Stimulated activated CD8-positive, alpha-beta memory T cell treated with anti-CD3 and anti-CD28 coated beads, Interleukin-2, amount 100 ng/mL, for 1 hour (primary cell): ENCODE results near the gene GLCE.
"Not testable (repeated sequence)": the region's sequence is repeated elsewhere in the genome, so short reads cannot be mapped to it uniquely, and the experiment has no call there.

ENCODE experiments used
- DNase-seq, 2 donors: peaks; one replicate each; pipeline ENCODE4 v3.0.0-alpha.2; 2020; ENCODE audit warnings: low read depth in 2 of 2

Gene GLCE

DNA sequence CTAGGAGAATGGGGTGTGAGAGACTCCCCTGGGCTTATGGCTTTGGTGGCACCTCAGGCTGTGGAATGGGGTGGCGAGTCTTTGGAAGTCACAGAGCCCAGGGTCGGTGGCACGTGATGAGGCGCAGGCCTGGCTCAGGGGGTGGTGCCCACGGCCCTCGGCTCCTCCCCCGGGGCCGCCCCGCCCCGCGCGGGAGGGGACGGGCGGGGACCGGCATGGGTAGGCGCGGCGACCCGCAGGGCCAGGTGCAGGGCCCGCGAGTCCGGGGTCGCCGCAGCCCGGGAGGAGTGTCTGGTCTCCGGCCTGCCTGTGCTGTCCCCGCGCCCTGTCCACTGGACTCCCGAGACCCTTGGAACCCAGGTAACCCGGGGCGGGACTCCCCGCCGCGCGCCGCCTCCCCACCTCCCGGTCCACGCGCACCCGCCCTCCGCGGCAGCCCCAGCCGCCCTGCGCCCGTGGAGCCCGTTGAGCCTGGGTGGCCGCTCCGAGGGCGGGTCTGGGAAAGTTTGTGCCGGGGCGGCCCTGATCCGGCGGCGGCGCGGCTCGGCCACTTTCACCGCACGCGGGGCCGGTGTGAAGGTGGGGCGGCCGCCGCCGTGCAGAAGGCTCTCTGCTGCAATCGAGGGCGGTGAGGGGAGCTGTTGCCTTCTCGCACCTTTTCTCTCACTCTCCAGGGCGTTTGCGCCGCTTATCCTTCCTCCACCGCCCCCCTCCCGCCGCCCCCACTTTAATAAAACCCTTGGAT is 138.4 kb downstream of the GLCE start, which contains the start of gene PAQR5:
TSS of gene PAQR5 (plus strand) at position 216 of the 745 bp plus-strand sequence. CDS start 61,169 bp downstream, outside the sequence.
- no peak for DNase-seq

DNA sequence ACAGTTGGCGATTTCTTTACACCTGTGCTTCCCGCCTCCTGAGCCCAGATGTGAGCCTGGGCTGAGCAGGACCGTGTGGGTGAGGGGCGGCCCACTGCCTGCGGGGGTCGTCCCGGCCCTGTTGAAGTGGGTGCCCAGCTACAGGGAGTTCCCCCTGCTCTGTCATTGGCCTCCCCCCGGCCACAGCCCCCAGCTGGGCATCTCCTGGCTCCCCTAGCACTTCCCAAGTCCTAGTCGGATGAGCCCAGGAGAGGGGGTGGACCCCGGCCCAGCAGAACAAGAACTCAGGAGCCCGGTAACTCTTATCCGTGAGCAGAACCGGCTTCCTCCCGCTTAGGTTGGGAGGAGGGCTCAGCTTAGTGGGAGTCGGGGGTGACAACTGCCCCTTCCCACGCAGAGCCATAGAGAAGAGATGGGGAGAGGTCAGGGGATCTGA is 139.0 kb downstream of the GLCE start:
- no peak for DNase-seq

DNA sequence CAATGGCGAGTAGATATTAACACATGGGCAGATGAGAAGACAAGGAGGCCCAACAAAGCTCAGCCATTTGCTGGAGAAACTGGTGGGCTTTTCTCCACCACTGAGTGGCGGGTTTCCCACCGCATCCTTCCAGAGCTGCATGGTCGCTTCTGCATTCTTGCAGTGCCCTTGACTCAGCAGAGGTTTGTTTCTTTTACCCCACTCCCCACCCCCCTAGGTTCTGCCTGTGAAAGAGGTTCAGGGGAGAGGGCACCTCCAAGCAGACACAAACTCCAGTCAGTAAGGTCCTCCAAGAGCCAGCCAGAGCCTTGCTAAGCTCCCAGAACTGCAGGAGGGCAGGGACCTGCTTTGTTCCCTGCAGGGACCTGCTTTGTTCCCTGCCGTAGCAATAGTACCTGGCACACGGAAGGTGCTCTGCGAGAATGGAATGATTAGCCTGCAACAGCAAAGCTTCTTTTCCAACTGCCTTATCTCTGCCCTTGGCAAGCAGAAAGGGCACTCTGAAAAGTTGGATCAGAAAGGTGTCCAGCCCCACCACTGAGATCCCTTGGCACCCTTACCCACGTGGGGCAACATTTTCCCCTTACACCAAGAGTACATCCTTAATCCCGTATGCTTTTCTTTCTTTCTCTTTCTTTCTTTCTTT is 139.6 kb downstream of the GLCE start:
- DNase-seq, result no peak

DNA sequence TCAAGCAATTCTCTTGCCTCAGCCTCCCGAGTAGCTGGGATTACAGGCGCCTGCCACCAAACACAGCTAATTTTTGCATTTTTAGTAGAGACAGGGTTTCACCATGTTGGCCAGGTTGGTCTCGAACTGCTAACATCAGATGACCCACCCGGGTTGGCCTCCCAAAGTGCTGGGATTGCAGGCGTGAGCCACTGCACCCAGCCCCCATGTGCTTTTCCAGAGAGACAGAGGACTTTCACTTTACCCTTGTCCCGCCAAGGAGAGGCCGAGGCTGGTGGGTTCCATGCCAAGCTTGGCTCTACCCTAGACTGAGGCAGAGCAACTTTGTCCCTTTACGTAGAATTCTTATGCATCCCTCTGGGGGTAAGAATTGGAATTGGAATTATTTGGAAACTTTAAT is 140.7 kb downstream of the GLCE start:
- not testable (repeated sequence) for DNase-seq

DNA sequence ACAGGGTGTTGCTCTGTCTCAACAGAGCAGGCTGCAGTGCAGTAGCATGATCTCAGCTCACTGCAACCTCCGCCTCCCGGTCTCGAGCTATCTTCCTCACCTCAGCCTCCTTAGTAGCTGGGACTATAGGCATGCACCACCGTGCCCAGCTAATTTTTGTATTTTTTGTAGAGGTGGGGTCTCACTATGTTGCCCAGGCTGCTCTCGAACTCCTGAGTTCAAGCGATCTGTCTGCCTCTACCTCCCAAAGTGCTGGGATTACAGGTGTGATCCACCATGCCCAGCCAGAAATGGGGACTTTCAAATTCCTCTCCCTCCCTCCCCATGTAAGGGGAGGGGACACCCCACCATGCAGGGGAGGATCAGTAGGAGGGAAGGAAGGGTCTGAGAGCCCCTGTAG is 141.7 kb downstream of the GLCE start:
- DNase-seq, result not testable (repeated sequence)

DNA sequence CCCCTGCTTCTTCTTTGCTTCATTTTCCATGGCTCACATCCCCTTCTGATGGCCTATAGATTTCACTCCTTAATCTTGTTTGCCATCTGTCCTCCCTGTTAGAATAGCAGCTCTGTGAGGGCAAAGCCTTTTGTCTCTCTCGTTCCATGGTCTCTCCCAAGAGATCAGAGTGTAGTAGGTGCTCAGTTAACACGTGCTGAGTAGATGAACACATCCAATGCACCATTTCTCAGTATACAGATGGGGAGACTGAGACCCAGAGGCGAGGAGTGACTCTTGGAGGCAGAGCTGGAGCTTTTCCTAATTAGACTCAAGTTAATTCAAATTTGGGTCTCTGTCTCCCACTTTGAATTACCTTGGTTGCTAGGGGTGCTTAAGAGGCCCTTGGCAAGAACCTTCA is 142.5 kb downstream of the GLCE start:
- no peak for DNase-seq

DNA sequence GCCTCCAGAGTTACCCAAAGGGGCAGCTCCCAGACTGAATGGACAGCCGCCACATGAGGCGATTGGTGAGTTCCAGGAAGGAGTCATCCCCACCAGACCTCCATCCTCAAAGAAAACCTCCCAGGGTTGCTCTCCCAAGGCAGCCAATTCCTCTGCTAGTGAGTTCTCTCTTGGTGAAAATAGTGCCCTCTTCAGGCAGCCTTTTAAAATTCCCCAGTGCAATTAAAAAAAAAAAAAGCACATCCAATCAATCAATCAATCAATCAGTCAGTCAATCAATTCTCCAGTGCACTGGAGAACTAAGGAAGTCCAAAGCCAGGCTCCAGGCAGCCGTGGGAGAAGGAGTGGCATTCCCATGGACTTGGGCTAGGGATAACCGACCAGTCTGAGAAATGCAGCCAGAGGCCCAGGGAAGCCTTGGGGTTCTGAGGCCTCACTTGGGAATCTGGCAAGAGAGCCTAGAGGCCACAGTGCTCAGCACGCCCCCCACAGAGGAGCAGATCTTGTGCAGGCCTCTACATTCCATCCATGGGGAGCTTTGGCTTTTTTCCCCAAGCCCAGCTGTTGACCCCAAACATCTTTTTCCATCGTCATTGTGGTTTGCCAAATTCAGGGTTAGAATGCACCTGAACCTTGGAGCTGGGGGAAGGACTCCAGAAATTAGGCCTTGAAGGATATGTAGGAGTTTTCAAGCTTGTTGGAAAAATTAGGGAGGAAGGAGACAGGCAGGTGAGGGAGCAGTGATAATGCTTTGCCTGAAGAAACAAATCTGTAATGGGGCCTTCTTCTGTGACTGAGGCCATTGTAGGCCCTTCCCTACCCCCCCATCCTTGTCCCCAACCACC is 143.1 kb downstream of the GLCE start:
- DNase-seq, result no peak

DNA sequence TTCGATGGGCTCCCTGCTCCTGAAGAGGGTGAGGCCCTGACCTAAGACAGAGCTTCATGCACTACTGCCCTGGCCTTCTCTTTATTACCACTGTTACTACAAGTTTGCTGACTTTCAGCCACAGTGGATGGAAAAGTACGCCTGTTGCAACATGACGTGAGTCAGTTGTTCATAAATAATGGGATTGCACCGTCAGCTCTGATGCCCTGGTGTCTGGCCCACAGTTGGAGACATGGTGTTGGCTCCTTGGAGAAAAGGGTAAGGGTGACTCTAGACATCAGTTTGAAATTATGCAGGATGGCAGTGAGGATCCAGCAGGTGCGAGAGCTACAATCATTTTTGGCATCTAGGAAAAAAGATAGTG is 143.7 kb downstream of the GLCE start:
- DNase-seq, result no peak

DNA sequence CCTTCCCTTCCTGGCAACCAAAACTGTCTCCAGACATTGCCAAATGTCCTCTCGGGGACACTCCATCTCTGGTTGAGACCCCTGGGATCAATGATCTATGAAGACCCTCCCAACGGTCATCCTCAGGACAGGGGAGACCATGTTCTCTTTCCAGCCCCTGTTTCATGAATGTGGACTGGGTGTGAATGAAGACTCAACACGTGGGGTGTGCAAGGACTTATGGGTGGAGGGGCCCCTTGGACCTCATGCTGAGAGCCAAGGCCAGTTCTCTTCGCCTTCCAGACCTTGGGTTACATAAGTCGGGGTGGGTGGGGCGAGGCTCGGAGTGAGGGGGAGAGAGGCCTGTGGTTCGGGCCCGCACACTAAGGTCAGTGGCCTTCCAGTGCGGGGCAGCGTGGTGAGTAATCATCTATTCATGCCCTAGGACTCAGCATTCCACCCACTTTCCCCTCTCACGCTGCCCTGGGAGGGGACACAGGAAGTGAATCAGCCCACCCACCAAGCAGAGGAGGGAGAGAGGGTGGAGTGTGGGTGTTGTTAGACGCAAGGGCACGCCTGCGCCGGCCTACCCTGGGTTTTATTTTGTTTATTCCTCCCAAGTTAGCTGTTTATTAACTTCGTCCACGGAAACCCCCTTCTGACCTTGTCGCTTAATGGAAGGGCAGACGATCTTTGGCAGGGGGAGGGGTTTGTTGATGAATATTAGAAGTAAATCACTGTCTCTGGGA is 144.9 kb downstream of the GLCE start:
- no peak for DNase-seq

DNA sequence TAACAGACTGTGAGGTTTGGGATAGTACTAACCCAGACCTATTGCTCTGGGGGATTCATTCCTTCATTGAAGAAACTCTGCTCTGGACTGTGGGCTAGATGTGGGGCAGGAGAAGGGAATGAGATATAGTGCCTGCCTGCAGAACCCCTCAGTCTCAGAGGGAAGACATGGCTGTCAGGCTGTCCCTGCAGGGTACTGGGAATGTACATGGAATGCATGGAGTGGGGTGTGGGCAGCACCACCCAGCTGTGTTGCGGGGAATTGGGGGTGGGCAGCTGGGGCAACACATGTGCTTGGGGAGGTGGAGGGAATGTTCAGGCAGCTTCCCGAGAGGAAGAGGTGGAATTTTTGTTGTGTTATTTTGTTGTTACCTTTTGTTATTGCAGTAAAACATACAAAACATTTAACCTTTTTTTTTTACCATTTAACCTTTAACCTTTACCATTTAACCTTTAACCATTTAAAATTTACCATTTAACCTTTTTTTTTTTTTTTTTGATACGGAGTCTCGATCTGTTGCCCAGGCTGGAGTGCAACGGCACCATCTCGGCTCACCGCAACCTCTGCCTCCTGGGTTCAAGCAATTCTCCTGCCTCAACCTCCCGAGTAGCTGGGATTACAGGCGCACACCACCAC is 145.6 kb downstream of the GLCE start:
- no peak for DNase-seq

DNA sequence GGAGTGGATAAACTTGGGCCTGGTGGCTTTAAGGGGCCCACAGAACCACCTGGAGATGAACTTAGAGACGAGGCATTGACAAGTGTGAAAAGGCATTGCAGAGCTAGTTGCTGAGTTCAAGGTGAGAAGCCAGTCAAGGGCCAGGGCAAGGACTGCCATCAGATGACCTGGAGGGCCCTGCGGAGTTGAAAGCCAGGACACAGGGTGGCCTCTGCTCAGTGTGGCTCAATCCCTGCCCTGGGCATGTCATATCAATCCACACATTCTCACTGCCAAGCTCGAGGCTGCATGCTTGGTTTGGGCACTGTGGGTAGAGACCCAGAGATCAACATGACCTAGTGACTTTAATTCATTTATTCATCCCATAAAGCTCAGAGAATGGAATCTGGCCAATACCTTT is 147.5 kb downstream of the GLCE start:
- no peak for DNase-seq

DNA sequence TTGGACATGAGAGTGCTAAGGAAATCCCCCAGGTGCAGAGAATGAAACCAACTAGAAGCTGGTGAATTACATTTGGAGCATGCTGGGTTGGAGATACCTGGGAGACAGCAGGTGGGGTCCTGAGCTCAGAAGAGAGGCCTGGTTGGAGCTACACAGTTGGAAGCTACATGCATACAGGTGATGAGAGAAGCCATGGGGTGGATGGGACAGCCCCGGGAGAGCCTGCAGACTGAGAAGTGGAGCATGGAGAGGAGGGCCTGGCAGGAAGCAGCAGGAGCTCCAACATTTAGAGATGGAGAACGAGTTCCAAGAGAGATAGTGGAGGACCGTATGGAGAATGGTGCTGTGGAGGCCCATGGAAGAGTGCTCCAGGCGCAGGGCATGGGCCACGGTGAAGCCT is 148.5 kb downstream of the GLCE start:
- DNase-seq, result no peak

DNA sequence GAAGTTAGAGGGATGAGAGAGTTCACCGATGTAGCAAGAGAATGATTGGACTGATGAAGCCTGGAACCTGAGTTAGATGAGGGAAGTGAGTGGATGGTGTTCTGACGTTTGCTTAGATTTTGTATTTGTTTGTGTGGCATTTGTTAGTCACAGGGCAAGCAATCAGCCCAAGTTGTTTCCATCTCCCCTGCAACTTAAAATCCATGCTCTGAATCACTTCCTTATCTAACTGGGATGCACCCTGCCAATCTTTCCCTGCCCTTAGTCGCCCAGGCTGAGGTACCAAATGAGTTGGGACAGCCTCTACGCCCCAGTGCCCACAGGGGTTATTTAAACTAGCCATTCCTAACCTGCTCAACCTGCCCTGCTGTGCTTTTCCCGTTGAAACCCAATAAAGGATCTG is 150.9 kb downstream of the GLCE start:
- DNase-seq, result no peak

DNA sequence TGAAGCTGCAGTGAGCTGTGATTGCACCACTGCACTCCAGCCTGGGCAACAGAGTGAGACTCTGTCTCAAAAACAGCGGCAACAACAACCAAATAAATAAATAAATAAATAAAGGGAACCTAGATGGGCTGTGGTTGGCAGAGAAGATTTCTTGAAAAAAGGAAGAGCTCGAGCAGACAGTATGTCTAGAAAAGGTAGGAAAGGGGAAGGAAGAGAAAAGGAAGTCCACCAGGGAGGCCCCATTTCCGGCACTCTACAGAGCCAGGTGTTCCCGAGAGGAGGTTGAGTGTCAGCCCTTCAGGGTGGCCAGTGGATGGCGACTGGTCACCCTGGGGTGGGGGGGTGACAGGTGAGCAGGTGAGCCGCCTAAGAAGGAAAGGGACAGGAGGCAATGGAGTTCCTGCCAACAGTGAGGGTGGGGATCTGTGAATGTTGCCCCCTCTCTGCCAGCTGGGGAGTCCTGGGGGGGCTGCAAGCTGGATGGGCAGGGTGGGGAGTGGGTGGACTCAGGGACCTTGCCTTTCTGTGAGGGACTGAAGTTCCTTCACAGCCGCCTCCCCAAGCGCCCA is 153.1 kb downstream of the GLCE start:
- DNase-seq, result no peak

DNA sequence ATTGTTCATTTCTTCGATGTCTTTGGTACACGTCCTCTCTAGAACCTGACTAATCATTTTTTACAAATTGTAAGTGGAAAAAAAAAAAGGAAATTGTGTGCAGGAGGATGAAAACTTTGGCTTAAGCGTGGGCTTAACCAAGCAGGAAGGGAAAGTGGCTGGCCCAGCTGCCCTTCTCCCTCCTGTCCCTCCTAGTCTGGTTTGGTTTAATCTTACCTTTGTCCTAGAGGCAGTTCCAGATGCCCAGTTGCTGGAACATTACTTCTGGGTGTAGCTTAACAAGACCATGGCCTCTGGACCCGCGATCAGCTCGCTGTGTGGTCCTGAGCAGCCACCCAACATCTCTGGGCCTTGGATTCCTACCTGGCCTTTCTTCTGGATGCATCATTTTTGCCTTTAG is 153.7 kb downstream of the GLCE start:
- DNase-seq, result no peak

DNA sequence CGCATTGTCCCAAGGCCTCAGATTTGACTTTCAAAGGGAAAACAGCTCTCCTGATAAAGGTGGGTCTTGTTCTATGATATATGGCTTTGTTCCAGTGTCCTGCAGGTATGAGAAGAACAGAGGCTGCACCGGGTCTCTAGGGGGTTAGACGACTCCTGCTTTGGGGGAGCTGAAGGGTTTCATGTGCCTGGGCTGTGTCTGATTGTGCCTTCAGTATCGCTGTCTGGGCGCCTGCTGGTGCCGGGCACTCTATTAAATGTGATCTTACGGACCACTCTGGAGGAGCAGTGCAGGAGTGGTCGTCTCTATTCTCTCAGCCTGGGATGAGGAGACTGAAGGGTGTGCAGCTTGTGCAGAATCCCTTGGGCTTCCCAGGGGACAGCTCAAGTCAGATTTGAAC is 154.3 kb downstream of the GLCE start:
- DNase-seq, result no peak

DNA sequence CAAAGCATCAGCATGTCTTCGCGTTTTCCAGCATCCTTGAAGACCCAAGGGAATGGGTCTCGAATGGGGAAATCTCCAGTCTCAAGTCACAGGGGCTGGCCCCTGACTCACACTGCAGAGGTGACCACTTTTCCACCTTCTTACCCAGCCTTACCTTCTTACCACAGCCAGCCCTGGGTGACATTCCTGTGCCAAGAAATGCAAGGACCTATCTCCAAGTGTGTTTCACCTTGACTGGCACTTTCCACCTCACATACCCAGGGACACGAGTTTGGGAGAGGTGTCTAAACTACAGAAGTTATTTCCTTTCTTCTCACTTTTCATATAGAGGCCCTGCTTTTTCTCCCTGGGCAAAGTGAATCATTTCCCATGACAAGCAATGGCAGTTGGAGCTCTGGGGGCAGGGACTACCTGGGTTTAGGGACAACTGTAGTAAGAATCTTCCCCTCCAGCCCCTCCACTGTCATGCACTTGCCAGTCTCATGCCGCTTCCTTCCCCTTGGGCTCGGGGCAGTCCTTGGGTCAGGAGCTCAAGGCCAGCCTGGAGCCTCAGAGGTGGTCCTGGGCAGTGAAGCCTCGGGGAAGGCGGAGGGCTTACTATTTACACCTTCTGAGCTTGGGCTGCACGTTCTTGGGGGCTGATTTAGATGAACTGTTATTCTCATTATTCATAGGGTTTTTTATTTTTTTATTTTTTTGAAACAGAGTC is 155.1 kb downstream of the GLCE start:
- DNase-seq, result no peak

DNA sequence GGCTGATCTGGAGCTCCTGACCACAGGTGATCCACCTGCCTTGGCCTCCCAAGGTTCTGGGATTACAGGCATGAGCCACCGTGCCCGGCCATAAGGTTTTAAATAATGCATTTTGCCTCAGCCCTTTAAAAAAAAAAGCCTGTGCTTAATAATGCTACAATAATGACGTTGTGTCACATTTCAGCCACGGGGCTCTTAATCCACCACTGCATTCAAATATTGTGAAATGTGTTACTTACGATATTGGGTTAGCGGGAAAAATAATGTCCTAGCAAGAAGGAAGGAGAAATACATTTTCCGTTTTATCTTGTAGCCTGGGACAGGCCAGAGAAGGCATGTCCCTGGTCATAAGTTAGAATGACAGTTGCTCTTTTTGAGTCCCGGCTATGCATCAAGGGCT is 155.9 kb downstream of the GLCE start:
- DNase-seq, result no peak

DNA sequence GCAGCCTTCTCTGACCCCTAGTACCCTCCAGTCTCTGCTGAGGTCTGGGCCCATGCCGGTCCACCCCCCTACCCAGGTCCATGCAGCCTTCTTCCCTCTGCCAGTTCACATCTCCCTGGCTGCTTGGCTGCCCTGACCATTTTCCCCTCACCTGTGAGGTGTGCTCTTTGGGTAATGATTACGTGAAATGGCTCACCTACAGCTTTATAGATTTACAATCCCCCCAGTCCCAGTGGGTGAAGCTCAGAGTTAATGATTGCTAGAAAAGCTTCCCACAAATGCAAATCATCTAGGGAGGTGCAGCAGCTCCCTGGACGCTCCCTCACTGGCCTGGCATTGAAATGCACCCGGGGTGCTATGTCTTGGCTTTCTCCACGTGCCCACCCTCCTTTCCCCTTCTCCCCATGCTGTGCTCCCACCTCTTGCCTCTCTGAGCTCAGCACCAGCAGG is 157.0 kb downstream of the GLCE start:
- DNase-seq, result no peak

DNA sequence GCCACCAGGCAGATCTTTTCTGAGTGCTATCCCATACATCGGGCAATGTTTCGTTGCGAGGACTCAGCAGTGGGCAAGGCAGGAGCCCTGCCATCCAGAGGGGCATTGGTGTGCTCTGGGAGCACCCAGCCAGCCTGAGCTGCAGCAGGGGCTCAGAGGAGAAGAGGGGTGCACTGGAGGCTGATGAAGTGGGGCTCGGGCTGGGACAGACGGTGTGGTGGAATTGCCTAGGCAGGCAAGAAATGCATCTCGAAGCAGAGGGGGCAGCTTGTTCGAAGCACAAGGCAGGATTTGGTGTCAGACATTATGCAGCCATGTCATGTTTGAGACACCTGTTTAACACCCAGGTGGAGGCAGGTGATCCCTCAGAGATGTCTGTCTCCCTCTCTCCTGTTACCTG is 157.6 kb downstream of the GLCE start:
- no peak for DNase-seq
